ENCODE results near the gene C10orf90.

The C10orf90 gene

DNA sequence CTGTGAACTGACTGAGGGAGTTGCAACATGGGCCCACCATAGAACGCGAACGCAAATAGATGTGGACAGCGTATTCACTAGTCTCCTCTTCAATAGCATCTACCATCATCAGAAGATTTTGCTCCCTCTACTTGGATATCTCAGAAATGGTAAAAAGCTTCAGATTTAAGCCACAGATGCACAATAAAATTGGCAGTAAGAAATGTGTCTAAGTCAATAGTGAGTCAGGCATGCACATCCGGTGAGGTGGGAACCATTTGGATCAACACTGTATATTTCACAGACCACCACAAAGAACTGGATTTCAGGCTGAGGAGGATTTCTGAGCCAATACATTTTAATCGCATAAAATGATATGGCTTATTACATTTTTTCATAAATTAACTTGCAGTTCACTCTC is 170.7 kb downstream of the C10orf90 start:
- no peak for DNase-seq

DNA sequence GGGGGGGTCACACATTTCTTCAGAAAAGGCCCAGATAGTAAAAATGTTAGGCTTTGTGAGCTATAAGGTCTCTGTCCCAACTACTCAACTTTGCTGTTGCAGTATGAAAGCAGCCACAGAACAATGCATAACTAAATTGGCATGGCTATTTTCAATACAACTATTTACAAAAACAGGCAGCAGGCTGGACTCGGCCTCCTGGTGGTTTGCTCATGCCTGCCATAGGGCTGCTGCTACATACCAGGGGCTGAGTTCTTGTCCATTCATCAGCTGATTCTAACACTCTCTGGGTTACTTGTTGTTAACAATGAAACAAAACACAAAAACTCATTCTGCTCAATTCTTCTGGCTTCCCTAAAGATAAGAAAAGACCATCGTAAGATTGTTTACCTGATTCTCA is 172.8 kb downstream of the C10orf90 start:
- no peak for DNase-seq

DNA sequence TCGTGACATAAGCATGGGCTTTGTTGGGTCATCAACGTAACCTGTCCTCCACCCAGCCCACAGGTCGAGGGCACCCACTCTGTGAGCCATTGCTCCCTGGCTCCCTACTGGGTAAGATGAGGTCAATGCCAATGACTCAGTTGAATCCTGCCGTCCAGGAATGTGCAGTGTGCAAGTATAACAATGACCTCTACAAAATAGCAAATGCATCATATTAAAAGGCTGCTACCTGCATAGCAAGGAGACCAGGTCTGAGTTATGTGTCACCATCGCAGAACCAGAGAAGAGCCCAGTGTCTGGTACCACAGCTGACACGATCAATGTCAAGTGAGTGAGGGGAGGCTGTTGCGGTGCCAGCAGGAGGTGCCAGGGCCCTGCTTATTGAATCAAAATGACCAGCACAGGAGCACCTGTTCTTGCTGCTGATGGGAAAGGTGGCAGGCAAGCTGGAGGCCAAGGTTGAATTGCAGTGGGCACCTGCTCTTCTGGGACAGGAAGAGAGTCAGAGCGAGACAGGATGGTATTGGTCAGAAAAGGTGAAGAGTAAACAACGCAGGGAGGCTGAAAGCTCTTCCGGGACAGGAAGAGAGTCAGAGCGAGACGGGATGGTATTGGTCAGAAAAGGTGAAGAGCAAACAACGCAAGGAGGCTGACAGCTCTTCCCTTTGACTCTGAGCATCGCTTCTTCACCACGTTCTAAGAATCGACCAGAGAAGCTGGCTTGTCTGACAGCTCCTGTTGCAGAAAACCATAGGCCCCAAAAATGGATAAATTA is 173.5 kb downstream of the C10orf90 start:
- DNase-seq, result no peak

DNA sequence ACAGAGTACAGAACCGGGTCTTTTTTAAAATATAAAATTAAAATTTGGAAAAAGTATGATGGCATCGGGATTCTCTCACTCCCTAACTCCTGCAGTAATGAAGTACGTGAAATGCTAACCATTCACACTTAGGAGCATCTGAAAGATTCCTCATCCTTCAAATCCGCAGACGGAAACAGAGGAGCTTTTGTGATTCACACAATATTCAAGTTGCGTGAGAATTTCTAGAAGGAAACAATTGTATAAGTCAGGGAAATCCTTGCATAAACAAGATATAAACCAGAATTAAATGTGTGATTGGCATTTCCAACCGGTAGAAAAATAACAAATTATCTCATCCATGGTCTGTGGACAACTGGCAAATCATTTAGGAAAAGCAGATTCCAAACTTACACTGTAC is 179.0 kb downstream of the C10orf90 start:
- DNase-seq, result no peak

DNA sequence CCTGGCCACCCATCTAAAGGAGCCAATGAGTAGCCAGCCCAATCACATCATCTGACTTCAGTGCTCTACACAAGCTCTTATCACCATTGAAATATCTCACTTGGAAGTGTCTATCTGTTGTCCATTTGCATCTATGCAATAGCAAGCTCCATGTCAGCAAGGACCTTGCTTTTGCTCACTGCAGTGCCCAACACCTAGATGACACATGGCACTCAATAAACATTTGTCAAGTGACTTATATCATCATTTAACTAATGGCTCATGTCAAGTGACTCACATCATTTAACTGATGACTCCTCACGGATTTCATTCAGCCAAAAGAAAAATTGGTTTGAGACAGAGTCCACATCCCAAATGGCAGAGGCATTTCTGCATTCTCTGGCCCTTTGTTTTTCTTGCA is 189.3 kb downstream of the C10orf90 start:
- no peak for DNase-seq

DNA sequence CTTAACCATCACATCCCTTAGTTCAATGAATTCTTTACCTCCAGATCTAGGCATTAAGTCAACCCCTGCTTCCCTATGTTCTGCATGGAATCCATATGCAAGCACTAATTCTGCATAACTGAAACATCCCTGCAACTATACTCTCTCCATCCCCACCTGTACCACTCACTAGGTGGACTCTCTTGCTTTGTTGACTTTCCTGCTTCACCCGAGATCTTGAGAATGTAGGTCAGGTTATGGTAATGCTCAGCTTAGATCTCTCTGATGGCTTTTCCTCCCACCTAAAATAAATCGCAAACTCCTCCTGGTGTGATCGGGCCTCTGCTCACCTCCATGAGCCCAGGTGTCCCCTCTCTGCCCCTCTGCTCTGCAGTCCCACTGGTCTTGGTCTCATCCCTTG is 189.8 kb downstream of the C10orf90 start:
- no peak for DNase-seq

DNA sequence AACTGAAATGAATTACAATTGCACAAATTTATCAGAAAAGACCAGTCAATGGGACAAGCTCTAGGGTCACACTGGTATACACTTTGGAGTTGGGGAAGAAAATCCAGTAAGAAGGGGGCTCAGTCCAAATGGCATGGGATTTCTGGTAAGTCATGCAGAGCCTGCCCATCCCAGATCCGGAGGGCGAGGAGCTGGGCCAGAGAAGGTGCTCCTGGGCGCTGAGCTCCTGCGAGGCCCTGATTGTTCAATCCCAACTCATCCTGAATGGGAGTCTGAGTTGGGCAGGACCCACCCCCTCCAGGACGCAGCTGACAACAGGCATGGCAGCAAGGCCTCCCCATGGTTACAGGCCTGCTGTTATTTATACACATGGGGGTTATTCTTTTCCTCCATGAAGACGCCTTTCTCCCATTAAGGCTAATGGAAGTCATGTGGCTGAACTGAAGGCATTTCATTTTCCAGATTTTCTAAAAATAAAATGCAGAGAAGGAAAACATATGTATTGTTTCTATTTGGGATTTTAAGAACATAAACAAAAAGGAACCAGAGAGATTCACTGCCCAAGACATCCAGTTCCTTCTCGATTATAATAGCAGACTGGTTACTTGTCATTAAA is 191.1 kb downstream of the C10orf90 start:
- no peak for DNase-seq

DNA sequence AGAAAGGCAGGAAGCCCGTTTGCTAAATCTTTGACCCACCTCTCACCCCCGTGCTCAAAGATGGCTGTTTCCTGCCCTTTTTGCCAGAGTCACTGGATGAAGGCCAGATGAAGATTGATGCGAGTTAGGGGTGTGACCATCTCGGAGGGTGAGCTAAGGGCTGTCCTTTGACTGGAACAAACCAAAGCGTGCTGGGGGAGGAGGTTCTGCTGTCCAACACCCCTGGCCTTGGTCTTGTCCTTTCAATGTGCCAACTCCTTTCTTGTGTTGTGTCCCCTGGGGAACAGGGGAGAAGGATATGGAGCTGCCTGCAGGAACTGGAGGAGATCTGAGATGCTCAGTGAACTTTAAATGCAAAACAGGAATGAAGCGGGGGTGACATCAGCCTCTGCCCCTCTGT is 191.9 kb downstream of the C10orf90 start:
- no peak for DNase-seq

DNA sequence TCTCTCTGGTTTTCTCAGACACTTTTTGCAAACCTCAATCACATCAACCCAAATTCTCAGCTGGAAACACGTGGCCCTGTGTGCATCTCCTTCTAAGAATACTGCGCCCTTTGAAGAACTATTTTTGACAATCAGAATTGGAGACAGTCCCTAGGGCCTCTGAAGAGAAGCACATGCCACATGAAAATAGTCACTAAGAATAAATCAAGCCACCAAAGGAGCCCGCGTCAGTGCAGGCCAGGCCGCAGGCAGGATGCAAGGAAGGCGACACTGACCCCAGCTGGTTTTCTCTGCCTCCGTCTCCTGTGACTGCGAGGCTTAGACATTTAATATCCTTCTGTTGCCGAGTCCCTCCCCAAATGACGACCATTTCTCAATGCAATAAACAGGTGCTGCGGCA is 194.2 kb downstream of the C10orf90 start:
- peak; percentile 22 for DNase-seq

DNA sequence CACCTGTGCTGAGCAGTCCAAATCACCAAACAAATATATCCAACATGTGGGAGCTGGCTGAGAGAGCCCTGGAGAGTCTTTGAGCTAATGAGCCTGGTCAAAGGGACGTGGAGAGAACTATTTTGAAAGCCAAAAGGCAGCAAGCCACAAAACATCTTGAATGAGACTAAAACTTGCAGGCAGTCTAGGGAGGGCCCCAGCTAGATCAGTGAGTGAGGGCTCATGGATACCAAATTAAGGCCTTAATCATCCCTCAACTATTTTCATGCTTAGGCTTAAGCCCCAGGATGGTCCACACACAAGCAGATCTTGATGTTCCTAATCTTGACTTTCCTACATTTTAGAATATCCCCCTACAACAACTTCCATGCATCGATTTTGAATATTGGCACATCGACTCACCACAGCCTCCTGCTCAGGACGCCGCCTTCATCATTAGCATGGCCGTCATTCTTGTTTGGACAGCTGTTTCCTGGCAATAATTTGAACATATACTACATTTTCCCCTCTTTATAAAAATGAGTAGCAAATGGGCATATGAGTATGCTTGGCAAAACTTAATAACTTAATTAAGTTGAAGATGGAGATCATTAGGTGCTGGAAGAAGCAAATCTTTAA is 195.3 kb downstream of the C10orf90 start:
- DNase-seq, result peak; percentile 49

DNA sequence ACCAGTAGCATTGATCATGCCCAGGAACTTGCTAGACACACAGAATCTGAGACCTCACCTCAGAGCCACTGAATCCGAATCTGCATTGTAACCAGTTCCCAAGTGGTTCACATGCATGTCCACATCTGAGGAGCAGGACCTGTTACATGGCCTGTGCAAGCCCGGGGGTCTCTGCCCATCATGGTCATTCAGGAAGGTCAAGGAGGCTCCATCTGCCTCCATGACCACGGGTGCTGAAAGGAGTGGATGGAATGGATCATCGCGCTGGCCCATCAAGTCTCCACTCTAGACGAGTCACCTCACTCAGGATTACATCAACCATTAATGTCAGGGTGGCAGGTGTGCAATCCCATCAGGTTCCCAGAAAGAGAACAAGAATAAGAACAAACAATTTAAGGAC is 196.5 kb downstream of the C10orf90 start:
- DNase-seq, result no peak

DNA sequence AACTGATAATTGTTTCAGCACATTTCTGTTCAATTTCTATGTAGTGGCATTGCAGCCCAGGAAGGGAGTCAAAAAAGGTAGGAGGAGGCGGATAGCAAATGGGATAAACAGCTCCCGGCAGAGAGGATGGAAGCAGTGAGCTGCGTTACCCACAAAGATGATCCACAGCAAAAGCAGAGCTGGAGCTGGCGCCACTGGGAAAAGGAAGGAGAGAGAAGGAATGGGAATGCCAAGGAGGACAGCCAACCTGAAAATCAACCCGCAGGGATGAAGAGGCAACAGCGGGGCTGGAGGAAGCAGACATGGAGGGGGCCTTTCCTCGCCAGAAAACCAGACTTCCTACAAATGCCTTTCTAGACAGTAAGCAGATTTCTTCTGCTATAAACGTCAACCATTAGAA is 199.5 kb downstream of the C10orf90 start:
- DNase-seq, result no peak

DNA sequence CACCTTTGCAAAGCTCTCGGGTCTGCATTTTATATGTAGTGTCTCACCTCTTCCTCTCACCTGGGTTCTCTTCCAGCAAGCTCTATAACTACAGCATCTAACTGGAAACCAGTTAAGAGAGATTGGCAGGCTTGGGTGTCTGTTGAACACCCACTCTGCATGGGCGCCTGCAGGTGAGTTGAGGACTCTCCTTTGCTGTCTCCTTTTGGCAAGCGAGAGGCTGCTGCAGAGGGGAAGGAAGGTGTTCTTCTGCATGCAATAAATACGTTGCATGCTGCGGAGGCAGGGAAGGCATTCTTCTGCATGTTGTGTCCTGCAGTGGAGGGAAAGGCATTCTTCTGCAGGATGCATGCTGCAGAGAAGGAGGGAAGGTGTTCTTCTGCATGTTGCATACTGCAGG is 200.8 kb downstream of the C10orf90 start:
- DNase-seq, result no peak

DNA sequence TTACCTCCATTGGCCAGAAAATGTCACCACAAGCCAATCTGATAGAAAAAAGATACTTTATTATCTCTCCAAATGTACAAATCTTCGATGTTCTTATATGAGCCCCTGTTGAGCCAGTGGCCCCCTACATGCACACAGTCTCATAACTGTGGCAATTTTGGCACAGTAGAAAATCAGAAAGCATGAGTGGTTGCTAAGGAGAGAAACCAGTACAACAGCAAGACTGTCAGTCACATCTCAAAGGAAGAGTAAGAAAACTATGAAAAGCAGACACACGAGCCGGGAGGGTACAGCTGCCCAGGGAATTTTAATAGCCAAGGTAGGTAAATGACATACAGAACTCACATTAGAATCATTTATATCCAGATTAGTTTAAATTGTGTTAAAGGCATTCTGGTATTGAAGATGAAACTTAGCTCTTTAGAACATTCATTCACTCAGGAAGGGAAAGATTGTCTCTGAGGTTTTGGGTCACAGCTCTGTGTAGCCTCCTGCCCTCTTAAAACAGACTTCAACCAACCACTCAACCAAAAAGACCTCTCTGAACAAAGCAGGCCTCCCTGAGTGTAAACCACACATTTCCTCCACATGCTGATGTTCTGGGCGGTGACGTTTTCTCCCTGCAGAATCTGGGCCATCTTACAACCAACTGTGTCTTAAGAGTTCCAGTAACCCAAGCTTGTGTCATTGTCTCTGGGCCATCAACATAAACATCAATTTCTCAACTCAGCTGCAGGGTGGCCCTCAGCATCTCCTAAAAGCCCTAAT is 201.4 kb downstream of the C10orf90 start:
- DNase-seq, result no peak

DNA sequence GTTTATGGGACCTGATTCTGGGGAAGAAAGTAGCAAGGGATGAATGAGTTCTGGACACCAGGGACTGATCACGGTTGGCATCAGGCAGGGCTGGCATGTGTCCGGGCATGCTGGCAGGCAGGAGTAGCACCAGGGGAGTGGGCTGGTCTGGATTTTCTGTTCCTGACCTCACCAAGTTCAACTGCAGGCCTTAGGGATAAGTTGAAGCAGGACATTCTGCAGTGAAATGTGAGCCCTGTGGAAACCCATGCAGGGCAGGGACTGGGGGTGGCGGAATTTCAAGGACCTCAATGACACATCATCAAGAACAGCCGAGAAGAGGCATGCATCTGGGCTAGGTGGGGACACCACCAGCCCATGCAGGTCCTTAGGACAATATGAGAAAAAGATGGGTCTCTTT is 202.0 kb downstream of the C10orf90 start:
- no peak for DNase-seq

DNA sequence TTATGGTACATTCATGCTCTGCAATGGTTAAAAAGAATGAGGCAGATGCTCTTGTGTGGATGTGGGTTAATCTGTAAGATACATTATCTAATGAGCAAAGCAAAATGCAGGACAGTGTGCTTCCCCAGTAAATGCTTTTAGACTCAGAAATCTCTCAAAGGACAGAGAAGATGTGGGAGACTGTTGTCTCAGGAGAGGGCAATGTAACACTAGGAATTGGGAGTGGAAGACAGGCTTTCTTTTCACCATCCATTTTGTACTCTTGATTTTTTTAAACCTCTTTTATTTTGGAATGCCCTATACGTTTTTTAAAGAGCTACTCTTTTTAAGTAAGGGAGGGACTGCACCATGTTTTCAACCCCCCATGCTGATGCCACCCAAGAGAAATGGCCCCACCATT is 204.7 kb downstream of the C10orf90 start:
- DNase-seq, result peak; percentile 4

DNA sequence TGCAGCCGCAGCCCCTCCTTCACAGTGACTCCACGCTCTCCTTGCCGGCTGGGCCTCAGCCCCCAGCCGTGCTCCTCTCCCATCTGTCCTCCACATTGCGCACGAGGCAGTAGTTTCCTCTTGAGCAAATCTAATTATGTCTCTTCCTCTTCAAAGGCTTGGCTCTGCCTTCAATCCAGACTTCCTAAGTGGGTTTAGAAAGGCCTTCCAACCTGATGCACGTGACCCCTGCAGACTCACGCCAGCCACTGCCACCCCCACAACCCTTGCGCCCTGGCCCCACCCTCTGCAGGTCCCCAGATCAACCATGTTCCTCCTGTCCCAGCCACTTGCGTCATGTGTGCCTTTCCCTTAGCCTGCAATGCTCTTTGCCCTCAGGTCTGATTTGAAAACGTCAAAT is 207.2 kb downstream of the C10orf90 start:
- DNase-seq, result no peak

DNA sequence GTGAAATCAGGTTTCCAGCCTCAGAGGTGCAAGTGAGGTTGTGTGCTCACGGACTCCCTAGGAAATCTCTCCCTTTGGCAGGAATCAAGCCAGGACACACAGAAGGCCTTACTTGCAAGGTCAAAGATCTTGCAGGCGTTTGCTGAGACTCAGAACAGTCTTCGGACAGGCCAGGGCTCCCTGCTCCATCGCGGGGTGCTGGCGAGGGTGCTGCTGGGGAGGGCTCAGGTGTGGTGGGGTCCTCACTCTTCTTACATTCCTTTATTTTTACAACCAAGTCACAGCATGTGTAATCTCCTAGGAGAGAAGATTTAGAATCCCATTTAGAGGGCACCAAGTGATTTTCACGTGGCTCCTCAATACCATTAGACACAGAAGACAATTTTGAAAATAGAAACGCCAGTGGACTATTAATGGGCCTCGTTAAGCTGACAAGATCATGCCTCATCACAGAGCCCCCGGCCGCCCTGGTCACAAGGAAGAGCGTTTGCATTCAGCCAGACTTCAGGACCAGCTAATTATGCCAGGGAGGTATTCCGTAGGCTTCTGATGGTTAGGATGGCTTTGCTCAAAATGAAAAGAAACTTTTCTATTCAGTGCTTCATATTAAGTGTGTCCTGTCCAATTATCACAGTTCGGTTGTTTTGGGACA is 209.1 kb downstream of the C10orf90 start:
- DNase-seq, result no peak

DNA sequence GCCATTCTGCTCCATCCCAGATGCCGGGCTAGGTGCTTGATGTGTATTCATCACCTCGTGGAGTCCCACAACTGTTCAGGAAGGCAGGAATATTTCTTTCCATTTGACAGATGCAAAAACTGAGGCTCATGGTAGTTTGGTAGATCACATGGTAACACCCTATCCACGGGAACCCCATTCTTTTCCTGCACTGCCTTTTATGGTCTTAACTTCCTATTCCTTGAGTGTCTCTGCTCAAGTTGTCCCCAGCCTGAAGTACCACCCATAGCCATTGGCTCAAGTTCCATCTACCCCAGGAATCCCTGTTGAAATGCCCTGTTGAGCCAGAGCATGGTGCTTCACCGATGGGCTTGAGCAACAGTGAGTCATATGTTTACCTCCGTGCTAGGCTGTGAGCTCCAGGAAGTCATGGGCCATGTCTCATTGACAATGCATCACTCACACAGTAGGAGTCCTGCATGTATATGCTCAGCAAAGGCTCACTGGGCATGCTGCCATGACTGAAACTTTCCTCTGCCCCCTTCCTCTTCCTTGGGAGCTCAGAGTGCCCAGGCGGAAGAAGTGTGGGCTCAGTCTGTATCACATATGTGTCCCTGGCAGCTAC is 210.5 kb downstream of the C10orf90 start:
- no peak for DNase-seq

DNA sequence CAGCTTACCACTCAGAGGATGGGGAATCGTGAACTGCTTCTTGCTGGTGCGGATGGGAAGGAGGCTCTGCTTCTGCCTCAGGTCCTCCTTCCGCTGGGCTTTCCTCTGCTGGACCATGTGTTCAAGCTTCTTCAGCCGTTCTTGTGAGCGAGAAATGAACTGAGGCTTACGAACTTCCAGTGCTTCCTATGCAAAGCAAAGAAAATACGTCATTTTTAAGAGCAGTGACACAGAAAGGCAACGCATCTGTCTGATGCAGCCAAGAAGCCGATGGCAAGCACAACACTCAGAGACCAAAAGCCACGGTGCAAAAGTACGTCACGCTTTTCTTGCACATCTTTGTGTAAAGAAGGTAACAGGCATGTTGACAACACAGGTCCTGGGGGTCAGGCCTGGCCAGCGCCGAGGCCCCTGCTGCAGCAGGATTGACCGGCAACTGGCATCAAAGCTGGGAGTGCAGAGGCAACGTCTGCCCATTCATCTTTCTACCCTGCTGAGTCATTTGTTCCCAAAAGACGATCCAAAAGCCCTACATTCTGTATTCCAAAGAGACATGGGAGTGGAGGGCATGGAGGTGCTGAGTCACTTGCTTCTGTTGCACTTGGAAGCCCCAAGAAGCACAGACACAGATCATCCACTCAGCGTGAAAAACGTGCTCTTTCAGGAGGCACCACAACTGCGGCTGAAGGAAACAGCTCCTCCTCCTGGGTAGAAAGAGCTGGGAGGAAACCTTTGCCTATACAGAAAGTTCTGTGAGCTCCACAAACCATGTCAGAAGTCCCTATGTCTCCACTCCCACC is 211.3 kb downstream of the C10orf90 start:
- no peak for DNase-seq

DNA sequence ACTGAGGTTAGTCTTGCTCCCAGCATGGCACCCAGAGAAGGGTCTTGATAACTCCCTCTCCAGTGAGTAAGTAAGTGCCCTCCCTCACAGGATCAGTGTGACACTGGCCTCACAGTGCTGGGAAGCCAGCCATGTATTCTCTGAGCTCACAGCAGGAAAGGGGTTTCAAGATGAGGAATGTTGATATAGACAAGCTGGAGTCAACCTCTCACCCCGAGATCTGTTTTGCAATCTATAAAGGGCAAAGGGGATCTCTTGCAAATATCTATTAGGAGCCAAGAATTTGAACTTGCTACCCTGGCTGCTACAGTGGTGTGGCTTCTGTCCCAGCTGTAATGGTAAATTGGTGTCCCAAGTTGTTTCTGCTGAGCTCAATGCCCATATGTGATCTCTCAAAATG is 212.0 kb downstream of the C10orf90 start:
- DNase-seq, result no peak

DNA sequence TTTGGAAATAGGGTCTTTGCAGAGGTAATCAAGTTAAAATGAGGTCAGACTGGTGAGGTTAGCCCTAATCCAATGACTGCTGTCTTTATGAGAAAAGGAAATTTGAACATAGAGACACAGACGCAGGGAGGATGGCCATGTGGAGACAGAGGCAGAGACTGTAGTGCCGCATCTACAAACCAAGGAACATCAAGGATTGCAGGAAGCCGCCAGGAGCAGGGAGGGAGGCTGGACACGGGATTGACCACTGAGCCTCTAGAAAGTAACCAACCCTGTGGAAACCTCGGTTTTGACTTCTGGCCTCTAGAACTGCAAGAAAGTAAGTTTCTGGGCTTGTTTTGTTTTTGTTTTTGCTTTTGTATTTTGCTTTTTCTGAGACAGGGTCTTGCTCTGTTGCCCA is 213.9 kb downstream of the C10orf90 start:
- DNase-seq, result no peak
